Parathyroid adenoma (tissue), 2 donors: ENCODE measurements around the gene BAIAP3.

ENCODE experiments used
- H2AFZ ChIP-seq: fragments of 300-600 bp; sonication (generic); one replicate; pipeline ENCODE4 v1.7.0; 2017; ENCODE audit warnings: antibody characterized with exemption, mild to moderate bottlenecking
- H3K27ac ChIP-seq: fragments of 300-600 bp; sonication (generic); one replicate; pipeline ENCODE4 v1.7.0; 2017
- H3K27me3 ChIP-seq: fragments of 300-600 bp; sonication (generic); one replicate; pipeline ENCODE4 v1.7.0; 2017; ENCODE audit warnings: low read length; ENCODE audit not compliant: control insufficient read depth, insufficient read depth
- H3K36me3 ChIP-seq: fragments of 300-600 bp; sonication (generic); one replicate; pipeline ENCODE4 v1.7.0; 2017; ENCODE audit warnings: low read length; ENCODE audit not compliant: control insufficient read depth, insufficient read depth
- H3K4me1 ChIP-seq: fragments of 300-600 bp; sonication (generic); one replicate; pipeline ENCODE4 v1.7.0; 2017; ENCODE audit warnings: control low read depth
- H3K4me2 ChIP-seq: fragments of 300-600 bp; sonication (generic); one replicate; pipeline ENCODE4 v1.7.0; 2017; ENCODE audit warnings: low read length
- H3K4me3 ChIP-seq: fragments of 300-600 bp; sonication (generic); one replicate; pipeline ENCODE4 v1.7.0; 2017; ENCODE audit warnings: low read depth, low read length
- H3K79me2 ChIP-seq: fragments of 300-600 bp; sonication (generic); one replicate; pipeline ENCODE4 v1.7.0; 2017; ENCODE audit warnings: control low read depth
- H3K9ac ChIP-seq: fragments of 300-600 bp; sonication (generic); one replicate; pipeline ENCODE4 v1.7.0; 2017; ENCODE audit warnings: mild to moderate bottlenecking
- H3K9me3 ChIP-seq: fragments of 300-600 bp; sonication (generic); one replicate; pipeline ENCODE4 v1.7.0; 2017; ENCODE audit warnings: low read length; ENCODE audit not compliant: control insufficient read depth
- CTCF ChIP-seq: fragments of 300-600 bp; sonication (generic); IDR thresholded peaks from one replicate; pipeline ENCODE4 v1.7.0; 2017; ENCODE audit warnings: antibody characterized with exemption, mild to moderate bottlenecking
- donor health status: primary hyperparathyroidism.

Gene BAIAP3

GRCh38 chr16:1322407-1322806 lies 11.0 kb upstream of the BAIAP3 start:
- no peak for TF ChIP-seq CTCF
- H3K27me3 ChIP-seq, result no peaks in the 10 kb centered on the region
- H3K27ac ChIP-seq, result no peak overlapping the region
- H3K4me2 ChIP-seq, result no peak overlapping the region
- peaks cover 19% of the 10 kb centered on the region for H3K79me2 ChIP-seq
- H3K4me1 ChIP-seq, result no peaks in the 10 kb centered on the region
- no peaks in the 10 kb centered on the region for H3K36me3 ChIP-seq
- H3K9ac ChIP-seq, result no peak overlapping the region
- H3K9me3 ChIP-seq, result no peaks in the 10 kb centered on the region
- no peak overlapping the region for H3K4me3 ChIP-seq
- H2AFZ ChIP-seq, result no peak overlapping the region

- no peak overlapping the region for H3K4me2 ChIP-seq
- no peaks in the 10 kb centered on the region for H3K4me1 ChIP-seq
- no peak overlapping the region for H3K4me3 ChIP-seq
- no peak overlapping the region for H2AFZ ChIP-seq
- H3K79me2 ChIP-seq, result peaks cover 12% of the 10 kb centered on the region
- no peak overlapping the region for H3K9ac ChIP-seq
- no peak for TF ChIP-seq CTCF
- H3K9me3 ChIP-seq, result no peaks in the 10 kb centered on the region
- no peaks in the 10 kb centered on the region for H3K27me3 ChIP-seq
- no peak overlapping the region for H3K27ac ChIP-seq
- H3K36me3 ChIP-seq, result no peaks in the 10 kb centered on the region
Observed at GRCh38 chr16:1323296-1324239, 9.9 kb upstream of the BAIAP3 start.

- H3K4me1 ChIP-seq, result no peaks in the 10 kb centered on the region
- no peak overlapping the region for H3K4me2 ChIP-seq
- no peak overlapping the region for H3K9ac ChIP-seq
- no peak overlapping the region for H3K4me3 ChIP-seq
- no peaks in the 10 kb centered on the region for H3K9me3 ChIP-seq
- no peak for TF ChIP-seq CTCF
- no peaks in the 10 kb centered on the region for H3K36me3 ChIP-seq
- H3K79me2 ChIP-seq, result peaks cover 11% of the 10 kb centered on the region
- no peaks in the 10 kb centered on the region for H3K27me3 ChIP-seq
- H3K27ac ChIP-seq, result no peak overlapping the region
- no peak overlapping the region for H2AFZ ChIP-seq
Observed at GRCh38 chr16:1324286-1324826, 9.1 kb upstream of the BAIAP3 start.

GRCh38 chr16:1325261-1325660 lies 8.2 kb upstream of the BAIAP3 start:
- Histone ChIP-seq H3K36me3 (no peaks in the 10 kb centered on the region), H3K79me2 (peaks cover 6% of the 10 kb centered on the region), H3K27me3 (no peaks in the 10 kb centered on the region), H3K4me2 (no peak overlapping the region), H2AFZ (no peak overlapping the region), H3K27ac (no peak overlapping the region), H3K4me1 (no peaks in the 10 kb centered on the region), H3K9me3 (no peaks in the 10 kb centered on the region), H3K4me3 (no peak overlapping the region), H3K9ac (no peak overlapping the region)
- TF ChIP-seq CTCF, result no peak
